HG02678 (cell line): ENCODE data around the gene PPFIA4.

ENCODE experiments used
- ATAC-seq: cut with Tn5 transposase; IDR thresholded peaks from one replicate; pipeline ENCODE4 v1.9.1; 2021; ENCODE audit warnings: mild to moderate bottlenecking, moderate library complexity; ENCODE audit not compliant: unreplicated experiment

PPFIA4 gene

DNA sequence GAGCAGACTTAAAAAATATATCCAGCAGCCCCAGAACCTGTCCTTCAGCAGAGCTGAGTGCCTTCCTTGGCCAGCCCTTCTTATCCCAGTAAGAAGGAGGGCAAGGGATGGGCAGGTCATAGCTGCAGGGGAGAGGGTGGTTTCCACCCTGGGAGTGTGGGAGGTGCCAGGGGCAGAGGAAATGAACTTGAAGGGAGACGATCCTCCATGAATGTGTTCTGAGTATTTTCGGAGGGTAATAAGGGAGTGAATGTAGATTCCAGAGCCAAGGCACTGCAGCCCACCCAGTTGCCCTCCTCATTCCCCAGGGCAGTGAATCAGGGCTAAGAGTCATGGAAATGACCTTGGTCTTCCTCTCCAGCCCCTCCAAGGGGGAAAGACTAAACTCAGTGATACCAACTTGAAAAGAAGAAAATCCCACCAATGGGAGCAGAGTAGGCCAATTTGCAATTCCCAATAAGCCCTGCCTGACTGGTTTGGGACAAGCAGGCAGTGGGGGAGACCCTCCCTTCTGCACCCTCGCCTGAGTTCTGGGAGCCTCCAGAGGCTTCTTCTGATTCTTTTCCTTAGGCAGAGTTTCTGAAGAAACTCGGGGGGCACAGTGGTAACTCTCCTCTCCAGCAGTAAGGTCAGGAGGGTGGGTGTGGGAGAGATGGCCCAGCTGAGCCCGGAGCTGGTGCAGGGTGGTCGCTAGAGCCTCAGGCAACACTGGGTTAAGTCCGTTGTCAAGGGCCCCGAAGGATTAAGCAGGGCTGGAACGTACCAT, 55.4 kb downstream of the PPFIA4 start:
- ATAC-seq: no peak

DNA sequence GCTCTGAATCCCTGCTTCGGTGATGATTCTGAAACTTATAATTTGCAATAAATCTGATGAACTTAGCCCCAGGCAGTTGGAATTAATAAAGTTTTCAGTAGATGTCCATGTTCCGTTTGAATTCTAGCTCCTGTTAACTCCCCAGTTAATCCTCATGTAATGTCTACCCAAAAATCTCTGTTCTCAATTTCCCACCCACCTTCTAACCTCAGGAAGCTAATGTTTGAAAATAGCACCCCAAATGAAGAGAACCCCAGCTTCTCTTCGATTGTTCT, 55.9 kb downstream of the PPFIA4 start:
- ATAC-seq: no peak

- no peak for ATAC-seq
These were observed 56.5 kb downstream of the PPFIA4 start for GRCh38 chr1:203082571-203083462.

DNA sequence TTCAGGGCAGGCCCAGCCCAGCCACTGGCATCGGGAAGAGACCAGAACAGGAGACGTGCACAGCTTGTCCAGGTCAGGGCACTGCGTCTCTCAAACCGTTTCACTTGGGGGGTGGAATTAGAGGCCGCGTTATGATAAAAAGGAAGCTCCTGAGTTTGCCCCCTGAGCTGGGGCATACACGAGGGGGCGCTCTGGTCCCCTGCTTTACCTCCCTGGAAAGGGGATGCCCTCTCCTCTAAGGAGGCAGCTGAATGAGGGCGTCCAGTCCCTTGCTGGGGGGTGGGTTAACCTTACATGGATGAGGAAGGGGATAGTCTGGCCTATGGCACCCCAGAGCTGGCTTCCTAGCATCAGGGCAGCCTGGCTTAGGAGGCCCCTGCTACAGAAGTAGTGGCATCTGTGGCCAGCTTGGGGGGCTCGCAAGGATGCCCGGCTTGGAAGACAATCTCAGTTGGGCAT, 57.2 kb downstream of the PPFIA4 start:
- no peak for ATAC-seq

- ATAC-seq: no peak
These were observed 58.6 kb downstream of the PPFIA4 start for GRCh38 chr1:203084588-203085527.

GRCh38 chr1:203085528-203086406, 59.5 kb downstream of the PPFIA4 start, which contains the start of gene MYOG:
Gene MYOG, minus strand, starts transcription at chr1:203086012. Its CDS starts 51 bp downstream, at chr1:203085961.
- no peak for ATAC-seq

DNA sequence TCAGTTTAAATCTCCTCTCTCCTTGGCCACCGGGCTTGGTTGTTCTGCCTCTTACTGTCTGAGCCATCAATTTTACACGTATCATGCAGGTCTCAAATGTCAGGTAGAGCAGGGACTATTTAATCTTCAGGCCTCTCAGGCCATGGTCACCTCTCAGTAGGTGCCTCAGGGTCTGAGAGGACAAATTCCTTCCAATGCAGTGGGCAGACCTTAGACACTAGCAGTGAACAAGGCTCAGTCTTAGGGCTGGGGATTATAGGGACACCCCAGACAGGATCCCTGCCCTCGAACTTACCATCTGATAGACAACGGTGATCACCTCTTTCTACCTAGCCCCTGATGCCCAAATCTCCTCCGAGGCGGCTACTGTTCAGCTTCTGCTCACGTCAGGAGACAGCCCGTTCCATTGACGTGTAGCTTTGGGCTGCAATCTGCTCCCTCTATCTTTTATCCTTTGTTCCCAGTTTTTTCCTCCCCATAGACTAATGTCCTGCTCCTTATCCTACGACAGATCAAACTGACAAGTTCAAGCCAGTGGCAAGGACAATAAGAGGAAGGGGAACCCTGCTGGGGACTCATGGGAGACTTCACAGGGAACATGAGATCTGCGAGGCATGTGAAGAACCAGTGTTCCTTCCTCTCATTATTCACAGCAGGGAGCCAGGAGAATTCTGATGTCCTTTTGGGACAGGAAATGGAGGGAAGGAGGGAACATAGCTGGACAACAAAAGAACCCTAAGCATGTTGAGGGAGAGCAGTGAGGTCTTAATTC, 60.9 kb downstream of the PPFIA4 start:
- no peak for ATAC-seq

DNA sequence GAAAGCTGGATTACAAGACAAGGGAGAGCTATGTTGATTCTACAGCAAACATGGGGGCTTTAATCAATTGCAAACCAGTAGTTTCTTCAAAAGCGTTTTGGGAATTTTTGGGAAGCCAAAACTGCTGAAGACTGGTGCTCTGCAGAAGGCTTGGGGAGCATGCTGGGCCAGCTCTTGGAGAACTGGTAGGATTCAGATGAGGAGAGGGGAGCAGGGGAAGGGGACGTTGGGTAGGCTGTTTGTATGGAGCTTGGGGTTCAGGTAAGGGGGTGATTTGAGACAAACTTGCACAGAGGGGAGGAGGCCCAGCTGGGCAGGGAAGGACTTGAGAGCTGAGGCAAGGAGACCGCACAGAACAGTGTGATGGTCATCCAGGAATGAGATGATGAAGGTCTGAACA, 62.1 kb downstream of the PPFIA4 start:
- ATAC-seq: no peak

GRCh38 chr1:203089001-203089650, 62.8 kb downstream of the PPFIA4 start:
- no peak for ATAC-seq

- no peak for ATAC-seq
These were observed 63.4 kb downstream of the PPFIA4 start for GRCh38 chr1:203089651-203090045.

DNA sequence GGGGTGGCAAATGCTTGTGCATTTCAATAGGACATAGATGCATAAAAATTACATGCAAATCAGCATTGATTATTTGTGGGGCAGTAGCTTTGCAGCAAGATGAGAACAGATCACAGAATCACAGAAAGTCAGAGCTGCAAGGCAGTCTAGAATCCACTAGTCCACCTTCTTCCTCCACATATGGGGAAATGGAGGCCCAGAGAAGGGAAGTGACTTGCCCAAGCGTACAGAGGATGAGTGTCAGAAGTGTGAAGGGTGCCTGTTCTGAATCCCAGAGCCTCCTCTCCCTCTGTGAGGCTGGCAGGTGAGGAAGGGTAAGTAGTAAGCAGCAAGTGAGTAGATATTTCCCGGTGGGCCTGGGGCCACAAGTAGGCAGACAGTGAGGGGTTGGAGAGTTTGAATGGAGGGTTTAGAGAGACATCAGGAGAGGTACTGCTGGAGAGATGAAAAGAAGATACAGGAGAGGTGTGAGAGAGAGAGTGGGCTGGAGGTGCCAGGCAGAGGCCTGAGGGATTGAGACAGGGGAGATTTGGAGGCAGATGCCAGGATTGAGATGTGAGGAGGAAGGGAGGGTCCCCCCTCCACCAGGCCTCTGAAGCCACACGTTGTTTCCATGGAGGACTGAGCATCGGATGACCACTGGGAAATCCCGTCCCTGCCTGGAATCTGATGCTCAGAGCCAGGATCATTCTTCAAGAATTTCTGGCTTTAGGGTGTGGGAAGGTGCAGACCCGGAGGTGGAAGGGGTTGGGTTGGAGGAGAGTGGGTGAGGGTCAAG, 64.3 kb downstream of the PPFIA4 start:
- no peak for ATAC-seq

- no peak for ATAC-seq
These were observed 64.8 kb downstream of the PPFIA4 start for GRCh38 chr1:203091199-203091477.

DNA sequence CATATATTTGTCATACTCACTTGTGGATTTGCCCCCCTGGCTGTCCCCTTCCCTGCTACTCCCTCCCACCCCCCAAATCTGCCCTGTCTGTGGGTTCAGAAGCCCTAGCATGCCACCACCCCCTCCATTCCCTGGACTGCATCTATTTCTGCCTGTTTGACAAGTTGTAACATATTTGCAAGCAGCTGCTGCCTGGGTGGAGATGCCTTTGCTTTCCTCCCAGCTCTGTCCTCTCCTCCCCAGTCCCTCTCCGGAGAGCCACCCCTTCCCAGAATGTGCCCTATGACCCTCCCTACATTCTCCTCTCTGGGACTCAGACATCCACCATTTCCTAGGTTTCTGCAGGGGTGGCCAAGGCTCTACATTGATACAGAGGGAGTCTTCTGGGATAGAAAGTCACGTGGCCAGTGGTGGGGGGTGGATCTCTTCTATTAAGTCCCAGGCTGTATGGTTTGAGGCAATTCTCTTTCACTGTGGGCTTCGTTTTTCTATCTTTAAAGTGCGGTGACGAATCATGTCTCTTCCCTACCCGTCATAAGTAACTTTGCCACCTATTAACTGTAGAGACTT, 65.6 kb downstream of the PPFIA4 start:
- no peak for ATAC-seq

- ATAC-seq: no peak
These were observed 67.6 kb downstream of the PPFIA4 start for GRCh38 chr1:203093754-203094410.

GRCh38 chr1:203095061-203095690, 68.9 kb downstream of the PPFIA4 start:
- ATAC-seq: no peak

DNA sequence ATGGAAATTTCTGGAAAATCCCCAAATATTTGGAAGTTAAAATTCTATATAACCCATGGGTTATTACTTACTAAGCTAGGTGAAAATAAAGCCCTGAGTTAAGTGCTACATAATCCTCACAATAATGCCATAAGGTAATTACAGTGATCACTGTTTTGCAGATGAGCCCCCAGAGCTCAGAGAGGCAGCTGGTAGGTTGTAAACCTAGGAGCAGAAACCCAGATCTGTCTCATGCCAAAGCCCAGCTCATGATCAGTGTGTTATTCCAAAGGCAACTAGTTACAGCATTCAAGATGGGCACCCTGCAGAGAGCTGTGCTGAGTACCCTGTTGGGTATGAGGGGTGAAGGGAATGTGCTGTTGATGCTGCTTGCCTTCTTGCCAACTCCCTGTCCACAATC, 70.3 kb downstream of the PPFIA4 start:
- ATAC-seq: no peak

GRCh38 chr1:203097001-203097400, 70.7 kb downstream of the PPFIA4 start:
- ATAC-seq: no peak
